Heart left ventricle (tissue), 13 donors: ENCODE results near the gene C1QL1.

Experiments used
- POLR2A ChIP-seq, 2 donors: fragments of 450-650 bp; IDR thresholded peaks; one replicate each; pipeline ENCODE4 v1.6.1; 2017; ENCODE audit warnings: antibody characterized with exemption in 2 of 2, mild to moderate bottlenecking in 2 of 2, moderate library complexity in 2 of 2
- TF ChIP-seq, protein P1 (sequence below), 12 donors: fragments of 200-600 bp; sonication (generic) in 4 of 12; IDR thresholded peaks; one replicate each; pipeline versions ENCODE4 v1.5.0 to v1.8.0; 2018 to 2022; ENCODE audit warnings: antibody characterized with exemption in 12 of 12, mild to moderate bottlenecking in 5 of 12
- donor health status: ischemic (EF 13 %, LVEDD 7.1; RV severe dilation, severe dysfunction).
- donor health status: DM: no; HTN: yes; CAD: no.
- donor health status: DM: no; HTN: no; CAD: no.
- donor health status: ischemic (EF 25% LVEDD 6.9; RV normal size, moderate dysfunction).
- donor health status: ischemic (EF 25% LVEDD 5.7; RV mildly dilated, moderate dysfunction).
- donor health status: ischemic (EF 35%, LVEDD 5.7; RV mildly dilated, moderate dysfunction).
- donor health status: nonischemic (EF 11% LVEDD 7.7; RV severe dilation, severe dysfunction).
- donor health status: DM: yes; HTN: yes; CAD: no.
- donor health status: PGD.
- donor health status: ischemic (EF 29% LVEDD 5.4; RV normal size, mild dysfunction).
- donor health status: nonischemic (EF 23%, LVEDD 6.1; RV moderate dilation, normal function).

DNA sequence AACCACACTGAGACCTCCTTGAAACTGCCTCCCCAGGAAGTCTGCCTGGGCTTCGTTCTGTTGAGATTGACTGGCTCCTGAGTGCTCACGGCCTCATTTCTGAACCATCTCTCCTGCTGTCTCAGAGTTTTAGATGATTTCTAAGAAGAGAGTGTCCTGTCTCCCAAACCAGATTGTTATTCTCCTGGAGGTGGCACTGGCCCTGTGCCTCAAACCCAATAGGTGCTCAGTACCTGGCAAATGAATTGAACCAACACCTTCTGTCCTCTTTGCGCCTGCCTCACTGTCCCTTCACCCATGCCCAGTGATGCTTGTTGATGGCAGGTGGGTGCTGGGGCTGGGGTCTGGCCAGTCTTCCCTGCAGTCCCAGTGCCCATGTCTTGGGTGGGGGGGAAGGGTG, 36.3 kb upstream of the C1QL1 start:
- TF ChIP-seq, protein P1, sequence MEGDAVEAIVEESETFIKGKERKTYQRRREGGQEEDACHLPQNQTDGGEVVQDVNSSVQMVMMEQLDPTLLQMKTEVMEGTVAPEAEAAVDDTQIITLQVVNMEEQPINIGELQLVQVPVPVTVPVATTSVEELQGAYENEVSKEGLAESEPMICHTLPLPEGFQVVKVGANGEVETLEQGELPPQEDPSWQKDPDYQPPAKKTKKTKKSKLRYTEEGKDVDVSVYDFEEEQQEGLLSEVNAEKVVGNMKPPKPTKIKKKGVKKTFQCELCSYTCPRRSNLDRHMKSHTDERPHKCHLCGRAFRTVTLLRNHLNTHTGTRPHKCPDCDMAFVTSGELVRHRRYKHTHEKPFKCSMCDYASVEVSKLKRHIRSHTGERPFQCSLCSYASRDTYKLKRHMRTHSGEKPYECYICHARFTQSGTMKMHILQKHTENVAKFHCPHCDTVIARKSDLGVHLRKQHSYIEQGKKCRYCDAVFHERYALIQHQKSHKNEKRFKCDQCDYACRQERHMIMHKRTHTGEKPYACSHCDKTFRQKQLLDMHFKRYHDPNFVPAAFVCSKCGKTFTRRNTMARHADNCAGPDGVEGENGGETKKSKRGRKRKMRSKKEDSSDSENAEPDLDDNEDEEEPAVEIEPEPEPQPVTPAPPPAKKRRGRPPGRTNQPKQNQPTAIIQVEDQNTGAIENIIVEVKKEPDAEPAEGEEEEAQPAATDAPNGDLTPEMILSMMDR (IDR thresholded peaks at IDR 0.05): no peak
- no peak for TF ChIP-seq POLR2A (IDR thresholded peaks at IDR 0.05)
